Measurements from ENCODE around the gene PDX1. TPM values are rescaled to one million over a fixed set of nuclear protein-coding genes. Genes with fewer than 3 reads are reported as not detected.
"Not testable (repeated sequence)": the region's sequence is repeated elsewhere in the genome, so short reads cannot be mapped to it uniquely, and the experiment has no call there.

The PDX1 gene
- total and polyA plus RNA-seq, 9 donors, result 0.32 to 1.1 TPM; not detected in 7

DNA sequence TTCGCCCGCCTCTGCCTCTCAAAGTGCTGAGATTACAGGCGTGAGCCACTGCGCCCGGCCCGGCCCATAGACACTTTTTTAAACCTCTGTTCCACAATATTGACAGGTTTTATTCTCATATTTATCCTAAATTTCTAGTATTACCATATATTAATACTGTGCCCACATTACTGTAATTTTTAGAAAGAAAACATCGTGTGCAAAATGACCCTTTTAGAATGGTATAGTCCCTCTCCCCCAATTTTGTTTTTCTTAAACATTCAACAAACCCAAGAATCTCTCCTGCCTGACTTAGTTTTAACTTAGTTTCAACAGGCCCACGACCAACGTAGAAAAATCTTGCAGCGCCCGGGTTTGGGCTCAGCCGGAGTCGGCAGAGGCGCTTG lies 40.2 kb downstream of the PDX1 start:
- Histone ChIP-seq H3K4me3 (ENCODE audit: low read length) (no peak overlapping the region), H3K27ac (ENCODE audit: low read length) (no peak overlapping the region), H3K27me3 (ENCODE audit: control insufficient read depth, insufficient read depth, low read length) (peaks cover 83% of the 10 kb centered on the region), H3K36me3 (ENCODE audit: control insufficient read depth, insufficient read depth, low read length) (no peaks in the 10 kb centered on the region), H3K9me3 (replicated peaks; ENCODE audit: control insufficient read depth, low read depth, low read length) (no peaks in the 10 kb centered on the region), H3K4me1 (ENCODE audit: control insufficient read depth, insufficient read depth, low read length) (peaks cover 13% of the 10 kb centered on the region)
- WGBS (ENCODE audit: insufficient coverage), result 2% methylated on average over 7 of the region's 14 CpGs
- no peak for DNase-seq

GRCh38 chr13:27960362-27961226 lies 40.8 kb downstream of the PDX1 start:
- H3K4me3 ChIP-seq (ENCODE audit: low read length), result peak overlapping the region; percentile 17
- H3K4me1 ChIP-seq (ENCODE audit: control insufficient read depth, insufficient read depth, low read length), result peaks cover 13% of the 10 kb centered on the region
- under 1% methylated on average over 56 of the region's 73 CpGs for WGBS (ENCODE audit: insufficient coverage)
- peaks cover 88% of the 10 kb centered on the region for H3K27me3 ChIP-seq (ENCODE audit: control insufficient read depth, insufficient read depth, low read length)
- no peaks in the 10 kb centered on the region for H3K36me3 ChIP-seq (ENCODE audit: control insufficient read depth, insufficient read depth, low read length)
- no peaks in the 10 kb centered on the region for H3K9me3 ChIP-seq (replicated peaks; ENCODE audit: control insufficient read depth, low read depth, low read length)
- no peak overlapping the region for H3K27ac ChIP-seq (ENCODE audit: low read length)
- DNase-seq, result peak; percentile 44

DNA sequence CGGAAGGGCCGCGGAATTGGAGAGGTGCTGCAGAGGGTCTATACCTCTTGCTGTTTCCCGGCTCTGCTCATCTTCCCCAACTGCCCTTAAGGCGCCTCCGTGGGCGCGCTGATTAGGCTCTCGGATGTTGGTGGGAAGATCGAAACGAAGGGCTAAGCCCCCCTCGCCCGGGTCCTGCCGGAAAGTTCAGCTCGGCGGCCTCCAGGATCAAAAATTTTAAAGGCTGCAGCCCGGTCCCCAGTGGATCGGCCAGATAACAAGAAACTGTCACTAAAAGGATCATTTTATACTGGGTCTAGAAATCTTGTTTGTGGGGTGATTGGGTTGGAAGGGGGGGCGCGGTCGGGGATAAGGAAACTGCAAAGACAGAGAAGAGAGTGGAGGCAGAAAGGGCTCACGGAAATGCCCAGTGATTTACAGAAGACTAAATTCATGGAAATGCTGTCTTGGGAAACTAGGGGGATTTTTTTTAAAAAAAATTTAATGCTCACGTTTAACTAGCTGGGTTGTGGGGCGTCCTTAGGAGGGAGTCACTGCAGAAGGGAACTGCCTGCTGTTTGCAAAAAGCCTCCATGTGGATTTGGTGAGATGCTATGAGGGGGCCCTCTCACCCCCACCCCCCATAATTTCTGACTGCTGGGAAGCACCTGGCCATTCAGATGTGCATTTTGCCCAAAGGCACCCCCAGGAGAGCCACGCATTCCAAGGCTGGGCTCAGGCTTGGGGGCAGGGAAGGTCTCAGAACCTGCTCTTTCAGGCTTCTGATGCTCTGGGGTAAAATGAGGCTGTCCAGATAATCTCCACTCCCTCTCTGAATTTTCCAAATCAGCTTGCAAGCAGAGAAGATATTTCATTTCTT lies 41.7 kb downstream of the PDX1 start:
- H3K9me3 ChIP-seq (replicated peaks; ENCODE audit: control insufficient read depth, low read depth, low read length), result no peaks in the 10 kb centered on the region
- under 1% methylated on average over 16 of the region's 25 CpGs for WGBS (ENCODE audit: insufficient coverage)
- H3K4me3 ChIP-seq (ENCODE audit: low read length), result peak overlapping the region; percentile 17
- no peaks in the 10 kb centered on the region for H3K36me3 ChIP-seq (ENCODE audit: control insufficient read depth, insufficient read depth, low read length)
- H3K27ac ChIP-seq (ENCODE audit: low read length), result no peak overlapping the region
- peaks cover 13% of the 10 kb centered on the region for H3K4me1 ChIP-seq (ENCODE audit: control insufficient read depth, insufficient read depth, low read length)
- no peak for DNase-seq
- peaks cover 91% of the 10 kb centered on the region for H3K27me3 ChIP-seq (ENCODE audit: control insufficient read depth, insufficient read depth, low read length)

DNA sequence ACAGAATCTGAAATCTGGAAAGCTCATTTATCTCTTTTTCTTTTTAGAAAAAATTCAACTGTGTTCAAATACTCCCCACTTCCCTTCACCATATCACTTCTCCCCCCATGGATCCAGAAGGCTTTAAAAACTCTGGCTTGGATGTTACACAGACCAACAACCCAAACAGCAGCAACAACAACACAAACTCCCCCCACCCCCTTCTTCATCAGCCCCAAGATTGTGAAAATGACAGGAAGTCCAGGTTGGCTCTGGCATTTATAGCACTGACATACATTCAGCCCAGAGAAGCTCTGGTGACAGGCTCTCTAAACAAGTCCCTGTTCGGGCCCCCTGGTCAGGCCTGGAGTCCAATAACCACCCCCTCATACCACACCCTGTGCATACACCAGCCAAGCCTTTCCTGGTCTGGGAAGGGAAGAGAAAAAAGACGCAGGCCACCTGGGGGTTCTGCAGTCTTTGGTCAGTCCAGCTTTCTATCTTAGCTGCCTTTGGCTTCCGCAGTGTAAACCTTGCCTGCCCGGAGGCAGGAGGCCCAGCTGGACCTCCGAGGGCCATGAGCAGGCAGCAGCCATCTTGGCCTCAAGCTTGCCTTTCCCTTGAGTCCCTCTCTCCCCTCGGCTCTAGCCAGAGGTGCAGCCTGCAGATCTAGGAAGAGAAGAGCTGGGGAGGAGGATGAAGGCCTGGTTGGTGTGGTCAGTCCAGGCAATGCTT lies 42.5 kb downstream of the PDX1 start:
- H3K27me3 ChIP-seq (ENCODE audit: control insufficient read depth, insufficient read depth, low read length), result peaks cover 94% of the 10 kb centered on the region
- no peak for DNase-seq
- H3K27ac ChIP-seq (ENCODE audit: low read length), result no peak overlapping the region
- WGBS (ENCODE audit: insufficient coverage), result 18% methylated on average over 3 of the region's 6 CpGs
- no peaks in the 10 kb centered on the region for H3K36me3 ChIP-seq (ENCODE audit: control insufficient read depth, insufficient read depth, low read length)
- H3K9me3 ChIP-seq (replicated peaks; ENCODE audit: control insufficient read depth, low read depth, low read length), result no peaks in the 10 kb centered on the region
- no peak overlapping the region for H3K4me3 ChIP-seq (ENCODE audit: low read length)
- peaks cover 13% of the 10 kb centered on the region for H3K4me1 ChIP-seq (ENCODE audit: control insufficient read depth, insufficient read depth, low read length)

GRCh38 chr13:27962982-27963381 lies 43.2 kb downstream of the PDX1 start:
- no peak overlapping the region for H3K4me3 ChIP-seq (ENCODE audit: low read length)
- no peaks in the 10 kb centered on the region for H3K36me3 ChIP-seq (ENCODE audit: control insufficient read depth, insufficient read depth, low read length)
- H3K4me1 ChIP-seq (ENCODE audit: control insufficient read depth, insufficient read depth, low read length), result peaks cover 13% of the 10 kb centered on the region
- no peak overlapping the region for H3K27ac ChIP-seq (ENCODE audit: low read length)
- peaks cover 97% of the 10 kb centered on the region for H3K27me3 ChIP-seq (ENCODE audit: control insufficient read depth, insufficient read depth, low read length)
- H3K9me3 ChIP-seq (replicated peaks; ENCODE audit: control insufficient read depth, low read depth, low read length), result no peaks in the 10 kb centered on the region
- DNase-seq, result no peak
- 23% methylated on average over 5 of the region's 9 CpGs for WGBS (ENCODE audit: insufficient coverage)

DNA sequence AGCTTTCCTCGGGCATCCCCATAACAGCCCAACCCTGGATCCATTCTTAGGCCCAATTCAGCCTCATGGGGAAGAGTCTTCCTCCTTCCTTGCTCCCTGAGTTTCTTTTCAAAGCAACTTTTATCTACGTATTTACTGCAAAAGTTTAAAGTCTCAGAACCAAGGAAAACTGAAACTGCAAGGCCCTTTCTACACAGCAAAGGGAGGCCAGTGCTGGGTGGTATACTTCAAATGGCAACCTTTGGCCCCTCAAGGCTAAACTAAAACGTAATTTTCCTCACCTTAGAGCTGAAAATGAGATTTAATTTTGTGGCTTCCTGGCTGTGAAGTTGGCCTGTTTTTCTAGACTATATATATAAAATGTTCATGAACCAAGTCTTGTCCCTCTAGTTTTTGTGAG lies 43.7 kb downstream of the PDX1 start:
- H3K4me1 ChIP-seq (ENCODE audit: control insufficient read depth, insufficient read depth, low read length), result peaks cover 13% of the 10 kb centered on the region
- no peak overlapping the region for H3K27ac ChIP-seq (ENCODE audit: low read length)
- 50% methylated on average over 1 of the region's 3 CpGs for WGBS (ENCODE audit: insufficient coverage)
- H3K36me3 ChIP-seq (ENCODE audit: control insufficient read depth, insufficient read depth, low read length), result no peaks in the 10 kb centered on the region
- no peak overlapping the region for H3K4me3 ChIP-seq (ENCODE audit: low read length)
- no peaks in the 10 kb centered on the region for H3K9me3 ChIP-seq (replicated peaks; ENCODE audit: control insufficient read depth, low read depth, low read length)
- peaks cover 97% of the 10 kb centered on the region for H3K27me3 ChIP-seq (ENCODE audit: control insufficient read depth, insufficient read depth, low read length)
- no peak for DNase-seq

- DNase-seq; H3K4me3 ChIP-seq (ENCODE audit: low read length); H3K27ac ChIP-seq (ENCODE audit: low read length); H3K36me3 ChIP-seq (ENCODE audit: control insufficient read depth, insufficient read depth, low read length); H3K9me3 ChIP-seq (replicated peaks; ENCODE audit: control insufficient read depth, low read depth, low read length): not testable (repeated sequence)
- peaks cover 98% of the 10 kb centered on the region for H3K27me3 ChIP-seq (ENCODE audit: control insufficient read depth, insufficient read depth, low read length)
- peaks cover 13% of the 10 kb centered on the region for H3K4me1 ChIP-seq (ENCODE audit: control insufficient read depth, insufficient read depth, low read length)
- 55% methylated on average over 10 of the region's 13 CpGs for WGBS (ENCODE audit: insufficient coverage)
Measured at GRCh38 chr13:27964206-27964605, 44.4 kb downstream of the PDX1 start.

DNA sequence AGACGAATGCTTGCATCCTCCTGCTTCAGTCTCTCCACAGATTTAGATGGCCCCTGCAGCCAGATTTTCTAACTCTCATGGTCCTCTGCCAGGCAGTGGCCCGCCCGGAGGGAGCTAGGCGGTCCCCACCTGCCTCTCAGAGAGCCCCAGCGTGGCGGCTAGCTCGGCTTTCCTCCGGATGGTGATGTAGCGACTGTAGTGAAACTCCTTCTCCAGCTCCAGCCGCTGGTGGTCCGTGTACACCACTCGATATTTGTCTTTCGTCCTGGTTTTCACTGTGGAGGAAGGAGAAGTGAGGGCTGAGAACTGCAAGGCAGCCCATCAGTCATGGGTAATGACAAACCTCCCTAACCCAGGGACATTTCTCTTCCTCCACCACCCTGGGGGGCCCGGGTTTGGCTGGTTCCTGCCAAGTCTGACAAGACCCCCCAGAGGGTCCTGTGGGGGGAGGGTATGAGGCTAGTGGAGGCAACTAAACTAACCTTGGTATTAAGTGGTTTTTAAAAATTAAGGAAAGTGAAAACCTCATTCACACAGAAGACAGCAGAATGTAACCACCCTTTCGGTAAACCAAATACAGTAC lies 45.0 kb downstream of the PDX1 start:
- Histone ChIP-seq H3K9me3 (replicated peaks; ENCODE audit: control insufficient read depth, low read depth, low read length) (no peaks in the 10 kb centered on the region), H3K27me3 (ENCODE audit: control insufficient read depth, insufficient read depth, low read length) (peaks cover 98% of the 10 kb centered on the region), H3K36me3 (ENCODE audit: control insufficient read depth, insufficient read depth, low read length) (no peaks in the 10 kb centered on the region), H3K4me1 (ENCODE audit: control insufficient read depth, insufficient read depth, low read length) (peaks cover 13% of the 10 kb centered on the region), H3K27ac (ENCODE audit: low read length) (no peak overlapping the region), H3K4me3 (ENCODE audit: low read length) (no peak overlapping the region)
- DNase-seq, result no peak
- WGBS (ENCODE audit: insufficient coverage), result no CpG with 5 or more reads among the region's 15 CpGs

GRCh38 chr13:27965343-27965739 lies 45.5 kb downstream of the PDX1 start:
- Histone ChIP-seq H3K4me3 (ENCODE audit: low read length) (no peak overlapping the region), H3K36me3 (ENCODE audit: control insufficient read depth, insufficient read depth, low read length) (no peaks in the 10 kb centered on the region), H3K9me3 (replicated peaks; ENCODE audit: control insufficient read depth, low read depth, low read length) (no peaks in the 10 kb centered on the region), H3K4me1 (ENCODE audit: control insufficient read depth, insufficient read depth, low read length) (peaks cover 10% of the 10 kb centered on the region), H3K27me3 (ENCODE audit: control insufficient read depth, insufficient read depth, low read length) (peaks cover 98% of the 10 kb centered on the region), H3K27ac (ENCODE audit: low read length) (no peak overlapping the region)
- 48% methylated on average over 5 of the region's 7 CpGs for WGBS (ENCODE audit: insufficient coverage)
- no peak for DNase-seq
